K562 (cell line): ENCODE results near the gene FCAR. TPM values are rescaled to one million over a fixed set of nuclear protein-coding genes. Genes with fewer than 3 reads are reported as not detected.
A peak's percentile ranks its signal among the peaks of the same experiment; 100 is the strongest.

Source experiments
- ARID1B ChIP-seq: fragments of 450-650 bp; IDR thresholded peaks from 2 replicates; pipeline ENCODE4 v1.6.1; 2016; ENCODE audit warnings: antibody characterized with exemption, mild to moderate bottlenecking, inconsistent platforms
- CREM ChIP-seq: IDR thresholded peaks from 2 replicates; pipeline ENCODE4 v1.6.1; 2014; ENCODE audit warnings: antibody characterized with exemption, low read depth
- EP300 ChIP-seq: IDR thresholded peaks from 2 replicates; pipeline ENCODE4 v1.6.1; 2012; ENCODE audit warnings: low read length, improper control_type of control experiment
- FUS ChIP-seq: fragments of 200-400 bp; formaldehyde crosslinking; optimal IDR thresholded peaks from 2 replicates; pipeline ENCODE3; 2017; ENCODE audit warnings: low read depth, low read length
- GATAD2A ChIP-seq: fragments of 450-650 bp; IDR thresholded peaks from 2 replicates; pipeline ENCODE4 v1.6.1; 2017
- IRF2 ChIP-seq: sonication (generic); formaldehyde crosslinking; IDR thresholded peaks from 2 replicates; pipeline ENCODE4 v1.8.1; 2022; ENCODE audit warnings: mild to moderate bottlenecking, missing genetic modification reagents
- LEF1 ChIP-seq: fragments of 450-650 bp; IDR thresholded peaks from 2 replicates; pipeline ENCODE4 v1.6.1; 2016; ENCODE audit warnings: mild to moderate bottlenecking
- MEIS2 ChIP-seq: fragments of 450-650 bp; IDR thresholded peaks from 2 replicates; pipeline ENCODE4 v1.6.1; 2014; ENCODE audit warnings: mild to moderate bottlenecking; ENCODE audit not compliant: partially characterized antibody
- NCOR1 ChIP-seq: fragments of 450-650 bp; IDR thresholded peaks from 2 replicates; pipeline ENCODE4 v1.6.1; 2016; ENCODE audit warnings: mild to moderate bottlenecking, moderate library complexity
- NELFE ChIP-seq: IDR thresholded peaks from 2 replicates; pipeline ENCODE4 v1.6.1; 2011; ENCODE audit warnings: mild to moderate bottlenecking; ENCODE audit not compliant: insufficient read depth, insufficient read length
- NFIC ChIP-seq: fragments of 450-650 bp; IDR thresholded peaks from 2 replicates; pipeline ENCODE4 v1.6.1; 2017; ENCODE audit warnings: mild to moderate bottlenecking, inconsistent platforms
- POLR2H ChIP-seq: IDR thresholded peaks from 2 replicates; pipeline ENCODE4 v1.6.1; 2016; ENCODE audit warnings: missing genetic modification characterization, low read depth, mild to moderate bottlenecking, control low read depth, missing compliant biosample characterization, moderate library complexity
- SIRT6 ChIP-seq: IDR thresholded peaks from one replicate; pipeline ENCODE4 v1.6.1; 2012; ENCODE audit warnings: low read depth, mild to moderate bottlenecking, control low read depth, inconsistent platforms, low read length, moderate library complexity
- SMARCA4 ChIP-seq: fragments of 450-650 bp; IDR thresholded peaks from 2 replicates; pipeline ENCODE4 v1.6.1; 2016
- SOX6 ChIP-seq: fragments of 450-650 bp; IDR thresholded peaks from 2 replicates; pipeline ENCODE4 v1.6.1; 2014; ENCODE audit warnings: mild to moderate bottlenecking
- STAT5A ChIP-seq: IDR thresholded peaks from 2 replicates; pipeline ENCODE4 v1.6.1; 2012; ENCODE audit warnings: low read length, inconsistent platforms, borderline replicate concordance
- TAL1 ChIP-seq: fragments of 450-650 bp; IDR thresholded peaks from 2 replicates; pipeline ENCODE4 v1.6.1; 2016; ENCODE audit warnings: mild to moderate bottlenecking
- THRAP3 ChIP-seq: fragments of 450-650 bp; IDR thresholded peaks from 2 replicates; pipeline ENCODE4 v1.6.1; 2016; ENCODE audit warnings: mild to moderate bottlenecking, inconsistent platforms, borderline replicate concordance
- TSC22D4 ChIP-seq: fragments of 450-650 bp; IDR thresholded peaks from 2 replicates; pipeline ENCODE4 v1.6.1; 2016; ENCODE audit warnings: missing genetic modification characterization, missing biosample characterization, control low read depth
- ZNF324 ChIP-seq: fragments of 250-450 bp; sonication (Bioruptor Pico); IDR thresholded peaks from 2 replicates; pipeline ENCODE4 v1.4.0; 2020; ENCODE audit warnings: mild to moderate bottlenecking
- ZNF444 ChIP-seq: fragments of 250-450 bp; sonication (Bioruptor Pico); IDR thresholded peaks from 2 replicates; pipeline ENCODE4 v1.4.0; 2020; ENCODE audit warnings: mild to moderate bottlenecking, moderate library complexity
- ZNF77 ChIP-seq: fragments of 250-450 bp; sonication (Bioruptor Pico); IDR thresholded peaks from 2 replicates; pipeline ENCODE4 v1.5.0; 2020
- ZZZ3 ChIP-seq: fragments of 450-650 bp; IDR thresholded peaks from 2 replicates; pipeline ENCODE4 v1.6.1; 2016; ENCODE audit warnings: antibody characterized with exemption, mild to moderate bottlenecking, moderate library complexity
- polyA plus RNA-seq, 8 experiments: library from polyadenylated mRNA; depleted of rRNA in 4 of 8; stranded (reverse) in 5 of 8; unstranded in 3 of 8; fragments of >200 nt; fragmentation: Nextera tagmentation in 2 of 8; fragmentation: Illumina TruSeq in 1 of 8; extraction: Ambion mirVana in 2 of 8; extraction: Trizol in 1 of 8; gene quantifications; 2 replicates each; pipeline versions ENCODE4 v1.2.1 to v1.2.3, GENCODE V29; 2011 to 2014; ENCODE audit warnings: inconsistent platforms in 1 of 8, missing spikeins in 1 of 8
- total RNA-seq, 7 experiments: library from RNA; depleted of rRNA in 6 of 7; stranded (reverse); fragments of >200 nt in 6 of 7; fragmentation: Illumina TruSeq in 2 of 7; extraction: Trizol in 2 of 7; gene quantifications; 2 replicates each; pipeline versions ENCODE4 v1.2.1 to v1.2.3, GENCODE V29; 2011 to 2021; ENCODE audit warnings: low replicate concordance in 1 of 7
- TF ChIP-seq, protein P1 (sequence below), 2 experiments: fragments of 450-650 bp in 1 of 2; sonication (generic) in 1 of 2; formaldehyde crosslinking; conservative IDR thresholded peaks; 2 replicates each; pipeline versions ENCODE4 v1.4.0 to v1.8.1; 2020 to 2022; ENCODE audit warnings: mild to moderate bottlenecking in 1 of 2, missing genetic modification reagents in 1 of 2
- TF ChIP-seq, protein P2 (sequence below): conservative IDR thresholded peaks from 2 replicates; pipeline ENCODE4 v1.6.1; 2011; ENCODE audit warnings: low read depth, mild to moderate bottlenecking, low read length; ENCODE audit not compliant: control insufficient read depth
- TF ChIP-seq, protein P3 (sequence below): sonication (generic); IDR thresholded peaks from 2 replicates; pipeline ENCODE4 v1.6.1; 2016
- TF ChIP-seq, protein P4 (sequence below): sonication (generic); formaldehyde crosslinking; IDR thresholded peaks from 2 replicates; pipeline ENCODE4 v1.4.0; 2020; ENCODE audit warnings: mild to moderate bottlenecking, missing genetic modification reagents

The FCAR gene
- total and polyA plus RNA-seq, 9 of the 15 experiments (the other 6 are each of a cell fraction or from before 2014, with no cell fraction given) = not detected

DNA sequence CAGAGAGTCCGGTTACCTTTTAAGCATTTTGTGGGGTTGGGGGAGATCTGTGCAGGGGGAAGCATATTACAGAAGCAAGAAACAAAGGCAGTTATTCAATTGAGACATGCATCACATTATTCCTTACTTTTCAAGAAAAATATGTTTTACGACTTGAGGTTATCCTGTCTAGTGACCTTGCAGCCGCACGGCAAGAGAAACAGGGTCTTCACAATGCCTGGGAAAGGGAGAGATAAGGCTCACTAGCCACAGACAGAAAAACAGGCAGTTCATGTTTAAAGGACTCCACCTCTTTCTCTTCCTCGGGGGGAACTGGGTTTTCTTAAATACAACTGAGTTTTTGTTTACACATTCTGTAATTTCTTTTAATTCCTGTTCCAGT lies 31.4 kb downstream of the FCAR start (continued):
- no peak for TF ChIP-seq IRF2 (CRISPR knock-in tag)
- TF ChIP-seq ARID1B = peak; percentile 68
- TF ChIP-seq STAT5A = peak; percentile 22; the same call in 1 of the 2 replicates
- peak; percentile 58 for TF ChIP-seq TAL1
- no peak for TF ChIP-seq ZNF444 (CRISPR knock-in tag)
- TF ChIP-seq, protein P1, sequence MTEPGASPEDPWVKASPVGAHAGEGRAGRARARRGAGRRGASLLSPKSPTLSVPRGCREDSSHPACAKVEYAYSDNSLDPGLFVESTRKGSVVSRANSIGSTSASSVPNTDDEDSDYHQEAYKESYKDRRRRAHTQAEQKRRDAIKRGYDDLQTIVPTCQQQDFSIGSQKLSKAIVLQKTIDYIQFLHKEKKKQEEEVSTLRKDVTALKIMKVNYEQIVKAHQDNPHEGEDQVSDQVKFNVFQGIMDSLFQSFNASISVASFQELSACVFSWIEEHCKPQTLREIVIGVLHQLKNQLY (CRISPR knock-in tag; conservative IDR thresholded peaks at IDR 0.05) = no peak
- peak; percentile 17; the same call in 1 of the 2 replicates for TF ChIP-seq CREM
- no peak for TF ChIP-seq FUS
- no peak for TF ChIP-seq THRAP3
- TF ChIP-seq NELFE = no peak
- peak; percentile 57 for TF ChIP-seq SMARCA4
- TF ChIP-seq ZNF77 = no peak
- TF ChIP-seq POLR2H = 0 out of 2 replicates have a peak, but pooled peaks have one; percentile 8
- TF ChIP-seq SIRT6 = no peak
- TF ChIP-seq, protein P2, sequence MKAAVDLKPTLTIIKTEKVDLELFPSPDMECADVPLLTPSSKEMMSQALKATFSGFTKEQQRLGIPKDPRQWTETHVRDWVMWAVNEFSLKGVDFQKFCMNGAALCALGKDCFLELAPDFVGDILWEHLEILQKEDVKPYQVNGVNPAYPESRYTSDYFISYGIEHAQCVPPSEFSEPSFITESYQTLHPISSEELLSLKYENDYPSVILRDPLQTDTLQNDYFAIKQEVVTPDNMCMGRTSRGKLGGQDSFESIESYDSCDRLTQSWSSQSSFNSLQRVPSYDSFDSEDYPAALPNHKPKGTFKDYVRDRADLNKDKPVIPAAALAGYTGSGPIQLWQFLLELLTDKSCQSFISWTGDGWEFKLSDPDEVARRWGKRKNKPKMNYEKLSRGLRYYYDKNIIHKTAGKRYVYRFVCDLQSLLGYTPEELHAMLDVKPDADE = no peak
- TF ChIP-seq GATAD2A = 0 out of 2 replicates have a peak, but pooled peaks have one; percentile 57
- no peak for TF ChIP-seq TSC22D4
- peak; percentile 70 for TF ChIP-seq SOX6
- 0 out of 2 replicates have a peak, but pooled peaks have one; percentile 53 for TF ChIP-seq NCOR1
- TF ChIP-seq ZNF324 = no peak
- peak; percentile 28; the same call in 1 of the 2 replicates for TF ChIP-seq NFIC
- TF ChIP-seq, protein P3, sequence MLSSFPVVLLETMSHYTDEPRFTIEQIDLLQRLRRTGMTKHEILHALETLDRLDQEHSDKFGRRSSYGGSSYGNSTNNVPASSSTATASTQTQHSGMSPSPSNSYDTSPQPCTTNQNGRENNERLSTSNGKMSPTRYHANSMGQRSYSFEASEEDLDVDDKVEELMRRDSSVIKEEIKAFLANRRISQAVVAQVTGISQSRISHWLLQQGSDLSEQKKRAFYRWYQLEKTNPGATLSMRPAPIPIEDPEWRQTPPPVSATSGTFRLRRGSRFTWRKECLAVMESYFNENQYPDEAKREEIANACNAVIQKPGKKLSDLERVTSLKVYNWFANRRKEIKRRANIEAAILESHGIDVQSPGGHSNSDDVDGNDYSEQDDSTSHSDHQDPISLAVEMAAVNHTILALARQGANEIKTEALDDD = peak; percentile 39; the same call in 1 of the 2 replicates
- TF ChIP-seq EP300 = peak; percentile 32; the same call in 1 of the 2 replicates
- TF ChIP-seq, protein P4, sequence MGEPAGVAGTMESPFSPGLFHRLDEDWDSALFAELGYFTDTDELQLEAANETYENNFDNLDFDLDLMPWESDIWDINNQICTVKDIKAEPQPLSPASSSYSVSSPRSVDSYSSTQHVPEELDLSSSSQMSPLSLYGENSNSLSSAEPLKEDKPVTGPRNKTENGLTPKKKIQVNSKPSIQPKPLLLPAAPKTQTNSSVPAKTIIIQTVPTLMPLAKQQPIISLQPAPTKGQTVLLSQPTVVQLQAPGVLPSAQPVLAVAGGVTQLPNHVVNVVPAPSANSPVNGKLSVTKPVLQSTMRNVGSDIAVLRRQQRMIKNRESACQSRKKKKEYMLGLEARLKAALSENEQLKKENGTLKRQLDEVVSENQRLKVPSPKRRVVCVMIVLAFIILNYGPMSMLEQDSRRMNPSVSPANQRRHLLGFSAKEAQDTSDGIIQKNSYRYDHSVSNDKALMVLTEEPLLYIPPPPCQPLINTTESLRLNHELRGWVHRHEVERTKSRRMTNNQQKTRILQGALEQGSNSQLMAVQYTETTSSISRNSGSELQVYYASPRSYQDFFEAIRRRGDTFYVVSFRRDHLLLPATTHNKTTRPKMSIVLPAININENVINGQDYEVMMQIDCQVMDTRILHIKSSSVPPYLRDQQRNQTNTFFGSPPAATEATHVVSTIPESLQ = no peak
- no peak for TF ChIP-seq ZZZ3
- TF ChIP-seq LEF1 = 0 out of 2 replicates have a peak, but pooled peaks have one; percentile 18
- peak; percentile 71 for TF ChIP-seq MEIS2
